NCI-H82 treated with DMSO at 0.1 percent for 48 hours (cell line): ENCODE results near the gene FYCO1.

Experiments
- DNase-seq: peaks from one replicate; lab custom pipeline; 2025; ENCODE audit not compliant: unreplicated experiment; lab: John Stamatoyannopoulos, UW

Gene FYCO1

DNA sequence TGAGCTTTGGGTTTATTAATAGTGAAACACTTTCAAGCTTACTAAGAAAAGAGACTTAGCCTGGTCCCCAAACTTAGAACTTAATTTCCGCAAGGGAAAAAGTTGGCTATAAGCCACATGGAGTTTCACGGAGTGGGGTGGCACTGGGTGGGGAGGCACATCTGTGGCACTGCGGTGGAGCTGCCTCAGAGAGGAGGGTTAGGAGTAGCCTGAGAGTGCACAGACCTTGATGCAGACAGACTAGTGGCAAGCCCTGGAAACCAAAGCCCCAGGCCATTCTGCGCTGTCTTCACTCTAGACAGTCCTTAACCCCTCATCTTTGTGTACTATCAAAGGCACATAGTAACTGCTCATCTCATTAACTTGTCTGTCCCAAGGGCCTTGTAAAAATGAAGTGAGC lies 30.4 kb downstream of the FYCO1 start:
- DNase-seq, result no peak

DNA sequence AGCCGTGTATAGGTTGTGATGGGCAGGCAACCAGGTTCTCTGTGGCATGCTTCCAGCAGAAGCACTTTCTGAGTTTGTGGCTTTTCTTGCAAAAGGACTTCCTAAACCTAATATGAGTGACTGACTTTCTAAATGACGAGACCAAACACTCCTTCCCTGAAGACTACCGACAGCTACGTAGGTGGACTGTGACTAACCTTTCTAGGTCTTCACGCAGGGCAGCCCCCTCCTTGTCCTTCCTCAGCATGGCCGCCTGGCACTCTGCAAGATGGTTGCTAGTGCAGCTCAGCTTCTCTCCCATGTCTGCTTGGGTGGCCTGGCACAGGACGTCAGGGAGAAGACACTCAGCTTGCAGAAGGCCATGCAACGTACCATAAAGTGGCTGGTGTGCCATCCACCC lies 31.5 kb downstream of the FYCO1 start:
- no peak for DNase-seq

DNA sequence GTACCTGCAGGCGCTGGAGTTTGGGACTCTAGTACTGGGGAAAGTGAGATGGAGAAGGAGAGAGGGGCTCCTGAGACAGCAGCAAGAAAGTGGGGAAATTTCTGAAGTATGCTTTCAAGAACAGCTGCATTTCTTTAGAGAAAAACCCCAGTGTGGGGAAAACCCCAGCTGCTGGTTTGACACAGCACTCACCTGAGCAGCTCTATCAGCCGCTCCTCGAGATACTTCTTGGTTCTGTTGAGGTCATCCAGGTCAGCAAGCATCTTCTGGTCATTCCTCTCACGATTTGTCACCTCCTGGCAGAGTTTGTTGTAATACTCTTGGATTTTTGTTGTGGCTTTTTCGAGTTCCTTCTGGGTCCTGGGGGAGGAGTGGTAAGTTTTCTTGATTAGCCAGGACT lies 33.6 kb downstream of the FYCO1 start:
- DNase-seq, result no peak

DNA sequence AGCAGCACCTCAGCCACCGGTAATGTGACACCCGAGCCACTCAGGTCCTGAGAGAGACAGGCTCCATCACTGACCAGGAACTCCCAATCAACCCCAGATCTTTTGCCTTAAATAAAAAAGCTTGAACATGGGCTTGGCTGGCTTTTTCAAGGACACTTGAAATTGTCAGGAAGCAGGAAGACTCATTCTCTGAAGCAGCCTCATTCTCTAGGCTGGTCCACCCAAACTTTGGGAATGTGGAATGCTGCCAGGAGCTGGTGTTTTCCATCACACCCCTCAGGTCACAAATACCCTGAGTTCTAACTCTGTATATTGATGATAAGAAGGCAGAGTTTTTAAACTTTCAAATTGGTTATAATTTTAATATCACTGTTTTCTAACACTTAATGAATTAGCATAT lies 35.3 kb downstream of the FYCO1 start:
- DNase-seq, result no peak

DNA sequence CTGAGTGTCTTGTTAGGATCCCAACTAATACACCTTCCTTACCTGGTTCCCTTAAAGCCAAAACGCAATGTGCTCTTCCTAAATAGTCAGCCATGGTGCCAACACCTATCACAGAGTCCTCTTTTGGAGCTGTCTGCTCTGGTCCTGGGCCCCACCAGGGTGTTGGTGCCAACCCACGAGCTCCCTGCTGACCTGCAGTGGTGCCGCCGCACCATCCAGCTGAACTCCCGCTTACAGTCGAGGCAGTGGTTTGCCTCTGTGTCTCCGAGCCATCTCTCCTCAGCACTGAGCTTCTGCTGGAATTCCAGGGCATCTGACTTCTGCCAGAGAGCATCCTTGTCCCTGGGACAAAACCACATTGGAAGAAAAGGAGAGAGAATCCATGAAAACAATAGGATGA lies 36.4 kb downstream of the FYCO1 start:
- DNase-seq, result no peak

DNA sequence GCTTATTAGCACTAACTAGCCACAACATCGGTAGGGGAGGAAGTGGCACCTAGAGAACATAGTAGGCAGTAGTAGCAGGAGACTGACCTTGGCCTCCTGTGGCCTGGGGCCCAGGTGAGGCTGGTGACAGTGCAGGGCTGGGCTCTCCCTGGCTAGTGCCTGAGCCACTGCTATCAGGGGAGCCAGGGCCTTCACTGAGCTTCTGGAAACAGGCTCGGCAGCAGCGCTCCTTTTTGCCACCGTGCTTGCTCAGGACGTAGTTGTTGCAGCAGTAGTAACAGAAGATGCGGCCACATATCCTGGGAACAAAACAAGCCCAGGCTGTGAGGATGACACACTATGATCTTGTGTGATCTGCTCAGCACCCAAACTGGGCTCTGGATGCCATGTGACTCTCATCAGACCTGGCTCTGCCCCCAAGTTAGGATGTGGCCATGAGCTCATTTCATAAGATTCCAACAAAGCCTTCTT lies 37.3 kb downstream of the FYCO1 start:
- no peak for DNase-seq

DNA sequence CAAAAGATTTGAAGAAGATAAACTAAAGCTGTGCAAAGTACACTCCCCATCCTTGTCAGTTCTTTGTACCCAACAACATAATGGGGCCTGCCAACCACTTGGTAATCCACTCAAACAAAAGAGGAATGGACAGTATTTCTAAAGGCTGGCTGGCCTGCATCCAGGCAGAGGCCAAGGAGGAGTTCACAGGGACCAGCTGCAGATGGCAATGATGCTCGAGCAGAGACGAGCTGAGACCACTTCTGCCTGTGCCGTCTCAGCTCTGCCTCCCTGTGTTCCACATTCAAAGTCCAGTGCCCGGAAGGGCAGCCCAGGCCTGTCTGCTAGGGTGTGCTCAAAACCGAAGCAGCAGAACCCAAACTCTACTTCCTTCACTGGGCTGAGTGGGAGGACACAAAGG lies 38.0 kb downstream of the FYCO1 start:
- DNase-seq, result no peak

DNA sequence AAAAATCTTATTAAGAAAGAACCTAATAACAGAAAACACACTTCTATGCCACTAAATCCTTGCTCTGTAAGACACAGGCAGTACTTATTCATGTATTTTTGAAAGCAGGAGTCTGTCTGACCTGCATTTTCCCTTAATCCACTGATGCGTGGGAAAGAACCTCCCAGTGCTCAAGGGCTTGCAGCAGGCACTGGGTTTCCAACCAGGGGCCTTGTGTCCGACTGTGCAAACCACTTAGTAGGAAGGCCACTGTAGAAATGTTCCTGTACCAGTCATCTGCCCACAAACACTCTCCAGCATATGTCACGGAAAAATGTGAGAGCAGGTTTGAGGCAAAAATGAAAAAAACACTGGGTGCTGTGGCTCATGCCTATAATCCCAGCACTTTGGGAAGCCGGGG lies 39.9 kb downstream of the FYCO1 start:
- DNase-seq, result no peak

DNA sequence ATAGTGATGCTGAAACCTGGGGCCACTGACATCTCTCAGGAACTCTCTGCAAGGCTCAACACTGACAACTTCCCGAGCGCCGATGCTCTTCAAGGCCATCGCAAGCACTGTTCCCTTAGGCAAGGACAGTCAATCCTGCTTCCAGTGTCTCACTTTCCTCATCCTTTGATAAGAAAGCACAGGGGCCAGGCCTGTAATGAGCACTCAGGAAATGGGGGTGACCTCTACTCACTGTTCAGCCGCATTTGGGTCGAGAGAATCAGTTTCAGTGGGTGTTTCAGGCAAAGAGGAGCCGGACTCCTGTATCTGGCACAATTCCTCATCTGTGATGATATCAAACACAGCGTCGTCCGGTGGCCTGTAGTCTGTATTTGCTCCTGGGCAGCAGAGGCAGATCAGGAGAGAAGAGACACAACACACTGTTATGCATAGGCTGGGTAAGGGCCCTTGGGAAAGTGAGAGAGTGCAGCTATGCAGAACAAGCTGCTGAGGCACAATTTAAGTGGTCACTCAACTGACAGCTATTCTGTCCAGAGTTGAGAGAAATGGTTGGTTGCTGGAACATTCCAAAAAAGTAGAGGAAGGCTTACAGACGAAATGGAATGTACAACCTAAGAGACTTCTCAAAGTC lies 40.5 kb downstream of the FYCO1 start:
- no peak for DNase-seq

DNA sequence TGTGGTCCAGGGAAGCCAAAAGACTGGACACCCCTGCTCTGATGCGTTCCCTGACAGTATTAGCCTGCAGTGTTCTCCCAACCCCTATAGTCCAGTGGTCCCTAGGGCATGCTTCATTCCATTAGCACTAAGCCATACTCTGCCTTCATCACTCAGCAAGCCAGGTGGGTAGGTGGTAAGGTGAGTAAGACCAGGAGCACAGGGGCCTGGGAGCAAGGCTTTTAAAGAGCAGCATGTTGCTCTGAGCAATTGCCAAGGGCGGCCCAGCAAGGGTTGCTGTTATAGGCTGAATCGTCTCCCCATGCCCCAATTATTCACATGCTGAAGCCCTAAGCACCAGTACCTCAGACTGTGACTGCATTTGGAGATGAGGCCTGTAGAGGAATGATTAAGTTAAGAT lies 41.3 kb downstream of the FYCO1 start:
- no peak for DNase-seq

DNA sequence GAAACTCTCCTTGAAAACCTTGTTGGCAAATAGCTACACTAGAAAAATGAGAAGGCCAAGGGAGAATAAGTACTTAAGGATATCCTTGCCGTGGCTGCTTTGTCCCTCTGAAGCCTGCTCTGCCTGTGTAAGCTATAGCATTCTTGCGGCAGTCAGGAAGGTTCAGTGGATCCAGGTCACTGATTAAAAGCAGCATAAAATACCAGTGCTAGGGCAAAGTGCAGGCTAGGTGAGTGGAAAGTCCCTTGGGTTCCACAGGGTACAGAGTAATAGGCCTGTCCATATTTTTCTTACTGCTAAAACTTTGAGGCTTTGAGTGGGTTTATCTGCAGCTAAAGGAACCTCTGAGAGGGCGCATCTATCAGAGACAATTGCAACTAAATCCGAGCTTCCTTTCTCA lies 42.1 kb downstream of the FYCO1 start:
- no peak for DNase-seq

DNA sequence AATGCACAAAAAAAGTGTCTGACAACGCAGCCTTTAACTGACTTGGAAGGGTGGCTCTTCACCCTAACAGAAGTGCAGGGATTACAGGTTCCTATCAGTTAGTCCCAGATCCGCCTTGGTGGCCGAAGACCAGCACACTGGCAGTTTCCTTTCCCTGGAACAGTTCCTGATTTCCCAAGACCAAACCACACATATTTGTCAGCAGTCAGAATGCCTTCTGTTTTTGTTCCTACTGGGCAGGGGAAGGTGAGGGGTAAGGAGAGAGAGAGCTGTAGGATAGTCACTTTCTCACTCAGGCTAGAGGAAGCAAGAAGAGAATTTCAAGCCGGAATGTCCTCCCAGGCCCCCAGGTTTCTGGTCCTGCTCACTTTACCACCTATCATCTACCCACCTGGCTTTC lies 43.2 kb downstream of the FYCO1 start:
- no peak for DNase-seq

DNA sequence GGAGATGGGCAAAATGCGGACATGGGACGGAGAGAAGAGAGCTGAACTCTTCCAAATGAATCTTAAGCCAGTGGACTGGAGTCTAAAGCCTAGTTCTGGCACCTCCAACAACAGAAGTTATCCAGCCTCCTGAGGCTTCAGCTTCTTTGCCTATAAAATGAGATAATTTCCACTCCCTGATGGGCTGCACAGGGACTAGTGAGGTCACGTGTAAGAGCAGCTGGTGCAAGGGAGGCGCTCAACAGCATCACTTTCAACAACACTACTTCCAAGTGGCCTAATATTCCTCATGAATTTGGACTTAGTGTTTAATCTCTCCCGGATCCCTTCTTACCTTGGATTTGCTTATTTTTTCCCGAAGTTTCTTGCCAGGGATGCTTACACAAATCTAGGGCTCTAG lies 43.7 kb downstream of the FYCO1 start:
- no peak for DNase-seq

DNA sequence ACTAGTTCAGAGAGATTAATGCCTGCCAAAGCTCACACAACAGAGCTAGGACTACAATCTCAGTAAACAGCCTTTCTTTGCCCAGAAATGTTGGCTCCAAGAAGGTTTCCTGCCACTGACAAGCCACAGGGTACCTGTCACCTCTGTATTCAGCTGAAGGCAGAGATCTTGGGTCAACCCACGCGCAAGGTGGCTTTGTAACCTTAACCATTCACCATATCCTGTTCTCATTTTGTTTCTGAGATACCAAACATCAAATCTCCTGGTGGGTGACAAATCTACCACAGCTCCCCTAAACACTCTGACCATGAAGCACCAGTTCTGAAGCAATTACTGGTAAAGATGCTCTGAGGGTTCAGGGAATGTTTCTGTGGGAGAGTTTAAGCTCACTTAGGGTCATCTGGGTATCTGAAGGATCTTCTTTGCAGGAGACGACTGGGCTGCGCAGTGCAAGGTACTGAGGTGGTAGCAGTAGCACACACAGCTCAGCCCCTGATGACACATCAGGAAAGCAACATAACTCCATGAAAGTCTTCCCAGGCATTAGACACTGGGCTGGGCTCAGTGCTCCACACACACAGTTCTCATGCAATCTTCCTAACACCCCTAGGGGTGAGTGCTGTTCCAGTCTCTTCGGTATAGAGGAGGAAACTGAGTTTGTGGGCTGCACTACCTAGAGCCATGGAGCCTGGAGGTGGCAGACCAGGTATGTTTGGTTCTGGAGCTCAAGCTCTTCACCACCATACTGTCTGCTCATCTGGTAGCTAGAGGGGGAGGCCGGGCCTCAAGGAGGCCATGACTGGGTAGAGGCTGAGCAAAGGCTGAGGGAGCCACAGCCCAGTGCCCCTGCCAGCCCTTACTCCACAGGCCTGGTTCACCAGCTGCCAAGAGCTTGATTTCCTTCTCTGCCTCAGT lies 44.7 kb downstream of the FYCO1 start:
- no peak for DNase-seq

DNA sequence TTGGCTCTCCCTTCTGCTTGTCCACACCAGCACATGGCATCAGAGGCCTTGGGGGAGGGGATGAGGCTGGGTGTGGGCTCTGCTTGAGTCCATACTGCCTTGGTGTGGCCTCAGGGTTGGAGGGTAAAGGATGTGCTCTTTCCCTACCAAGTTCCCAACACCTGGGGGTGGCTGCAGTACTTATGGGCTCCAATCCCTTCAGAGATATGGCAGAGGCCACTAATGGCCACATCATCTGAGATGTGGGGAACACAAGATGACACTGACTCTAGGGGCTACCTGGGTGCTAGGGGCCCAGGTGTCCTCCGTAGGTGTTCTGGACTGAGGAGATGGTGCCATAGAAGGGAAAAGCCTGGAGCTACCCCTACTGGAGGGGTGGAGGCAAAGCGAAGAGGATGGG lies 45.5 kb downstream of the FYCO1 start:
- no peak for DNase-seq

DNA sequence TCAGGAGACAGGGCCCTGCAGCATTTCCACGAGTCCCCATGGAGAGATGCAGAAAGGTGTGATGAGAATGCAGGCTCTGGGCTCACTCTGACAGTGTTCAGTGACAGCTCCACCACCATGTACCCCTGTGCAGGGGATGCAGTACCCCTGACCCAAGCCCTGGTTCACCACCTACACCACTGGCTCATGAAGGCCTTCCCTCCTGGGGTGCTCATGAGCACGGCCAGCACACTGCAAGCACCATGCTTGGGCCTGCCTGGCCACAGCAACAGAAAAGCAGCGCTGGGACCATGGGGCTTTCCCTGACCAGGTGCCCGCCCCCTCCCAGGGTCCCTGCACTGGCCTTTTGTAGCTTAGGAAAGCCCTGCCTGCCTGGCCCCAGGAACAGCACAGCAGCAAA lies 46.2 kb downstream of the FYCO1 start:
- DNase-seq, result no peak

DNA sequence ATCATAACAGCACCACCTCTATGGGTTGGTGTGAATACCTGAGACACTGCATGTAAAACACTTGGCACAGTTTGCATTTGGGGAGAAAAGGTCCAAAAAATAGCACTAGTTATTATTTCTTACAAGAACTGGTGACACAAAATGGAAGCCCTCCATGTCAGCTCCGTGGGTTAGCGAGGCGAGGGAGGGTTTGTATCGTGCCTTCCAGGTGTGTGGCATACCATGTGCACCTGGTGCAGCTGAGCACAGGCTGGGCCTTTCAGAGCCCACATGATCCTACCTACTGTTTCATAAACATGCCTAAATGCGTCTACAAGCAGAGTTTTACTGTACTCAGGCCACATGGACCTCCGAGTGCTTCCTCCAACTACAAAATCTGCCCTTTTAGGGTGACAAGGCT lies 46.7 kb downstream of the FYCO1 start:
- no peak for DNase-seq

DNA sequence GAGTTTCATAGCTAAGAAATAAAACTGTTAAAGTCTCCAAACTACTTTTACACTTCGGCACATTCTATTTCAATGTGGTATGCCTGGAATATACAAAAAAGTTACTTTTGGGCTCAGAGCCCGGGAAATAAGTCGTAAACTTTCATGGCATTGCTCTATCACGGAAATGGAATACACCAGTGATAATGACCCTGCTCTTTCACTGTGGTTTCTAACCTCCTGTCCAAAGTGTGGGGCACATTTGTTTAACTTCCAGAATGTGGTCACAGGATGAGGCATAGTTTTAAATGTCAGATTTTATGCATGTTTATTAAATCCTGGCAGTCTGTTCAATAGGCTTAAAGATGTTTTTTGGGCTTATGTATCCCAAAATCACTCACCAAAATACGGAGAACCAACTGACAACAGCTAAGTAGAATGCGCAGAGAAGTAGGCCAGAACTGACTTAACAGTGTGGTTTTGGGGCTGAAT lies 47.3 kb downstream of the FYCO1 start:
- DNase-seq, result no peak

DNA sequence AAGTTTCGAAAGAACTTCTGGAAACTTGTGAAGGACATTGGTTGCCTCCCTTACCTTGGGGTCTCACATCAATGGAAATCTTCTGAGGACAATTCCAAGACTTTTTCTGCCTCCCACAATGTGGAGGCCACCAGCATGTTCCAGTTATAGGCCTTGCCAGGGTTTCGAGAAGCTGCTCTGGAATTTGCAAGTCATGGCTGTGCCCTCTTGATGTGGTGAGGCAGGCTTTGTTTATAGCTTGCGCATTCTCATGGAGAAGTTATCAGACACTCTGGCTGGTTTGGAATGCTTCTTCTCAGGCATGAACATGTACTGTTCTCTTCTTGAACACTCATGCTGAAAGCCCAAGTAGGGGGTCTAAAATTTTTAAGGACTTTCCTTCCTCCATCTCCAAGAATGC lies 48.3 kb downstream of the FYCO1 start:
- no peak for DNase-seq

DNA sequence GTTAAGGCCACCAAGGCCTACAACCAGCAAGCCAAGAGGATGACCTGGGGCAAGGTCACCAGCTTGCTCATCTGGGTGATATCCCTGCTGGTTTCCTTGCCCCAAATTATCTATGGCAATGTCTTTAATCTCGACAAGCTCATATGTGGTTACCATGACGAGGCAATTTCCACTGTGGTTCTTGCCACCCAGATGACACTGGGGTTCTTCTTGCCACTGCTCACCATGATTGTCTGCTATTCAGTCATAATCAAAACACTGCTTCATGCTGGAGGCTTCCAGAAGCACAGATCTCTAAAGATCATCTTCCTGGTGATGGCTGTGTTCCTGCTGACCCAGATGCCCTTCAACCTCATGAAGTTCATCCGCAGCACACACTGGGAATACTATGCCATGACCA lies 48.7 kb downstream of the FYCO1 start:
- no peak for DNase-seq

DNA sequence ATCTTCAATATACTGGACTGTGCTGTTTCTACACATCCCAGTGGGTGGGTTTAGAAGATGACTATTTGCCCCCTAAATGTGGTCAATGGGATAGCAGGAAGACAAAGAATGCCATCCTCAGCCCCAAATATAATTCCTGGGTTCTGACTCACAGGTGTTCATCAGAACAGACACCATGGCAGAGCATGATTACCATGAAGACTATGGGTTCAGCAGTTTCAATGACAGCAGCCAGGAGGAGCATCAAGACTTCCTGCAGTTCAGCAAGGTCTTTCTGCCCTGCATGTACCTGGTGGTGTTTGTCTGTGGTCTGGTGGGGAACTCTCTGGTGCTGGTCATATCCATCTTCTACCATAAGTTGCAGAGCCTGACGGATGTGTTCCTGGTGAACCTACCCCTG lies 49.3 kb downstream of the FYCO1 start:
- DNase-seq, result no peak

DNA sequence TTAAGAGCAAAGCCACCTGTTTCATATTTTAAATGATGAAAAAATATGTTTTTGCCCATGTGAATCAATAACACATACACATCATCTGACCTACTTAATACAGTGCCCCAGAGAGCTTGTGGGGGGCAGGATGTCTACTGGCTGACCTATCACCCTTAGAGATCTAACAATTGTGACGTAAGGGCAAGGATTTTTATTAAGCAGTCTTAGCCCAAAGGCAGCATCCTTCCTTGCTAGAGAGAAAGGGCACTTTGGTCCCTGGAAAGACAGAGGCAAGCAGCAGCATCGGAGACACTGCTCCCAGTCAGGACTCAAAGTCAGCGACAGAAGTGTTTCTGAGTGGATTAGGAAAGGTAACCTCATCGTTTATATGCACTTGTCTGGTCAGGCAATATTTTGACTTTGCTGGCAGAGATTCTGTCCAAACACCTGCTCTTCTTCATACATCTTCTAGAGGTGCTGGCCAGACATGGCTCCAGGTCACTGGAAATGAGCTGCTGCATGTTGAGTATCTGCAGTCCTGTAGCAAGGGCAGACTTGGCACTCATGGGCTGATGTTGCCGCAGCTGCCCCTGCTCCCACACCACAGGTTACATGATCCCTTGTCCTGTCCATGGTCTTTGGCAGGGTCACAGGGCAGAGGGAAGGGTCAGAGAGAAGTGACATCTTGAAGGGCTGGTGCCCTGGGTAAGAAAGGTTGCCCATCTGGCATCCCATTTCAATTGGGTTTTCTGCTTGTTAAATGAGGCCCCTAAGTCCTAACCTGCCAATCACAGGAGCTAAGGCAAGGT lies 50.6 kb downstream of the FYCO1 start:
- no peak for DNase-seq
